ENCODE results near the gene ANKRD40CL. TPM values are rescaled to one million over a fixed set of nuclear protein-coding genes. Genes with fewer than 3 reads are reported as not detected.
A peak's percentile ranks its signal among the peaks of the same experiment; 100 is the strongest.

Gene ANKRD40CL
- total and polyA plus RNA-seq, 9 of the 15 experiments (the other 6 are each of a cell fraction or from before 2014, with no cell fraction given), result not detected

GRCh38 chr17:50719924-50720794 lies 47.2 kb downstream of the ANKRD40CL start:
- H3K27me3 ChIP-seq (ENCODE audit: control insufficient read depth in 2 of 2, insufficient read depth in 2 of 2, low read length in 2 of 2), result no peaks in the 10 kb centered on the region
- no peaks in the 10 kb centered on the region for H3K9me1 ChIP-seq (ENCODE audit: control insufficient read depth, insufficient read depth, low read length)
- H3K4me2 ChIP-seq (ENCODE audit: insufficient read depth, low read length), result peak overlapping the region; percentile 87
- H2AFZ ChIP-seq (ENCODE audit: low read depth, low read length), result peak overlapping the region; percentile 99; the same call in 1 of the 2 replicates
- 2% methylated on average over 25 of the region's 25 CpGs for WGBS (ENCODE audit: insufficient coverage, low coverage, missing lambda C conversion rate)
- peak overlapping the region; percentile 99 for H3K27ac ChIP-seq (ENCODE audit: extremely low read depth, low read depth, low read length)
- POLR2A ChIA-PET, result interaction anchor here (0.7 to 1.6 kb wide), 12 partner anchors 8 to 1038 kb away, joined by 3 to 12 read pairs (median 4); partner anchors contain the start of genes ANKRD40 and ANKRD40CL
- H3K4me3 ChIP-seq, result peak overlapping the region; percentile 87
- no peaks in the 10 kb centered on the region for H3K9me3 ChIP-seq (replicated peaks; ENCODE audit: control insufficient read depth, insufficient read depth, low read depth, low read length)
- intact Hi-C loops (cut with micrococcal nuclease), result loop anchor here (5.0 to 10.0 kb wide), 2 partner anchors 42 to 215 kb away; no protein-coding TSS in a partner anchor
- FAIRE-seq, result no peak
- H3K9ac ChIP-seq (ENCODE audit: insufficient read depth in 1 of 2, low read depth in 2 of 2, low read length in 2 of 2), result peak overlapping the region; percentile 98 to 99
- in situ Hi-C loops (cut with MboI), result no loop called here
- peaks cover 35% of the 10 kb centered on the region for H3K36me3 ChIP-seq (ENCODE audit: control insufficient read depth, insufficient read depth, low read length)
- BruUV-seq (replicated peaks), result TSS peak; percentile 57
- CTCF ChIA-PET (ENCODE audit: low intra/inter-chr PET ratio), result interaction anchor here (0.7 kb wide), 1 partner anchor 433 kb away, joined by 3 read pairs; the partner anchor contains the start of gene NME1
- H3K79me2 ChIP-seq (ENCODE audit: control insufficient read depth, insufficient read depth, low read length), result peaks cover 67% of the 10 kb centered on the region
- peaks cover 11 to 19% of the 10 kb centered on the region in 2 experiments; a peak in 4 of 5 replicates for H3K4me1 ChIP-seq (replicated peaks in 1 of 2; ENCODE audit: control insufficient read depth in 2 of 2, insufficient read depth in 2 of 2, low read length in 2 of 2)
- peaks cover 34% of the 10 kb centered on the region for H4K20me1 ChIP-seq (replicated peaks; ENCODE audit: control insufficient read depth, insufficient read depth, low read length)
- DNase-seq (ENCODE audit: extremely low read depth in 1 of 4, low spot score in 3 of 4), result peak in 1 of 4 experiments; percentile 12
- peak; percentile 2; the same call in 2 of the 3 replicates for ATAC-seq
- TF ChIP-seq FOXA3 (CRISPR knock-in tag; conservative IDR thresholded peaks at IDR 0.05 in 1 of 2, IDR thresholded peaks at IDR 0.05 in 1 of 2) (peak; percentile 9 to 60; a peak in 2 of 4 replicates), U2AF2 (optimal IDR thresholded peaks at IDR 0.05; ENCODE audit: low read depth, low read length) (no peak), RREB1 (CRISPR knock-in tag; IDR thresholded peaks at IDR 0.05) (0 out of 2 replicates have a peak, but pooled peaks have one; percentile 40), EP300 (IDR thresholded peaks at IDR 0.05; ENCODE audit: low read length) (0 out of 2 replicates have a peak, but pooled peaks have one; percentile 2), ZNF395 (CRISPR knock-in tag; IDR thresholded peaks at IDR 0.05) (0 out of 2 replicates have a peak, but pooled peaks have one; percentile 7), PCBP1 (IDR thresholded peaks at IDR 0.05; ENCODE audit: low read depth, low read length, poor library complexity, severe bottlenecking) (peak; percentile 23), CCNT2 (IDR thresholded peaks at IDR 0.05; ENCODE audit: borderline replicate concordance, extremely low read depth, insufficient read length, low read depth, low read length) (peak; percentile 9), KDM4B (IDR thresholded peaks at IDR 0.05; ENCODE audit: borderline replicate concordance in 2 of 2, low read depth in 1 of 2) (no peak), HMGXB4 (CRISPR knock-in tag; IDR thresholded peaks at IDR 0.05) (peak; percentile 24; the same call in 1 of the 2 replicates)

All from K562 (cell line).